H1 (cell line): ENCODE results near the gene ZGLP1. TPM values are rescaled to one million over a fixed set of nuclear protein-coding genes. Genes with fewer than 3 reads are reported as not detected.

Experiments used
- CTCF ChIA-PET: fragments of 300-600 bp; sonication (Branson Sonifier 250); formaldehyde crosslinking; loops from one replicate; lab custom pipeline; 2021; ENCODE audit not compliant: partially characterized antibody; lab: Charles Lee
- POLR2A ChIA-PET: fragments of 300-600 bp; sonication (Branson Sonifier 250); formaldehyde crosslinking; loops from one replicate; lab custom pipeline; 2021; ENCODE audit warnings: inconsistent platforms; ENCODE audit not compliant: partially characterized antibody; lab: Charles Lee
- DNase-seq, 2 experiments: peaks; one replicate each; pipeline versions ENCODE4 v3.0.0 to v3.0.0-alpha.2; 2010 to 2022; ENCODE audit warnings: low spot score in 2 of 2, low read depth in 1 of 2, mixed read lengths in 1 of 2
- FAIRE-seq: peaks from 2 replicates; lab custom pipeline; 2011; peaks lifted over from hg19 to GRCh38; lab: Jason Lieb, UNC
- H2AFZ ChIP-seq: 2 replicates; pipeline ENCODE4 v1.8.1; 2012; ENCODE audit warnings: low read length, inconsistent platforms
- H2AK5ac ChIP-seq: 2 replicates; pipeline ENCODE4 v1.6.1; 2013; ENCODE audit warnings: low read depth, low read length
- H2BK120ac ChIP-seq: replicated peaks from 2 replicates; pipeline ENCODE3; 2013; ENCODE audit warnings: low read depth, low read length, inconsistent platforms
- H2BK12ac ChIP-seq: 2 replicates; pipeline ENCODE4 v1.6.1; 2013; ENCODE audit warnings: low read depth, low read length
- H2BK15ac ChIP-seq: 2 replicates; pipeline ENCODE4 v1.6.1; 2013; ENCODE audit warnings: low read length
- H2BK20ac ChIP-seq: 2 replicates; pipeline ENCODE4 v1.6.1; 2013; ENCODE audit warnings: low read length
- H2BK5ac ChIP-seq: 2 replicates; pipeline ENCODE4 v1.6.1; 2013; ENCODE audit warnings: low read depth, low read length
- H3K14ac ChIP-seq: 2 replicates; pipeline ENCODE4 v1.6.1; 2013; ENCODE audit warnings: inconsistent platforms; ENCODE audit not compliant: insufficient read length
- H3K18ac ChIP-seq: 2 replicates; pipeline ENCODE4 v1.6.1; 2013; ENCODE audit warnings: low read length; ENCODE audit errors: extremely low read depth
- H3K23ac ChIP-seq: 2 replicates; pipeline ENCODE4 v1.6.1; 2013; ENCODE audit warnings: inconsistent platforms; ENCODE audit not compliant: insufficient read length
- H3K23me2 ChIP-seq: 2 replicates; pipeline ENCODE4 v1.6.1; 2013; ENCODE audit warnings: low read depth, low read length
- H3K27ac ChIP-seq: 2 replicates; pipeline ENCODE4 v1.6.1; 2011; ENCODE audit warnings: low read depth, low read length, inconsistent platforms
- H3K27me3 ChIP-seq, 4 experiments: replicated peaks in 1 of 4; 1 replicate in 1 of 4; 2 replicates in 3 of 4; pipeline versions ENCODE4 v1.6.1 to v1.8.1; 2011 to 2013; ENCODE audit warnings: low read length in 3 of 4, mild to moderate bottlenecking in 3 of 4, inconsistent platforms in 2 of 4, mixed read lengths in 2 of 4, moderate library complexity in 1 of 4; ENCODE audit not compliant: control insufficient read depth in 3 of 4, insufficient read depth in 3 of 4; ENCODE audit errors: extremely low read depth in 1 of 4
- H3K36me3 ChIP-seq, 4 experiments: 2 replicates each; pipeline versions ENCODE4 v1.6.1 to v1.8.1; 2011 to 2013; ENCODE audit warnings: mild to moderate bottlenecking in 4 of 4, low read length in 3 of 4, moderate library complexity in 2 of 4, control low read depth in 1 of 4, inconsistent platforms in 1 of 4; ENCODE audit not compliant: insufficient read depth in 4 of 4, control insufficient read depth in 2 of 4
- H3K4ac ChIP-seq: replicated peaks from 2 replicates; pipeline ENCODE3; 2013; ENCODE audit warnings: low read length, low read depth, mixed read lengths, inconsistent platforms; ENCODE audit not compliant: insufficient read length
- H3K4me1 ChIP-seq, 4 experiments: replicated peaks in 1 of 4; 1 replicate in 1 of 4; 2 replicates in 3 of 4; pipeline versions ENCODE4 v1.6.1 to v1.8.1; 2011 to 2013; ENCODE audit warnings: low read length in 3 of 4, inconsistent platforms in 2 of 4, mixed read lengths in 1 of 4; ENCODE audit not compliant: insufficient read depth in 4 of 4, control insufficient read depth in 3 of 4
- H3K4me2 ChIP-seq, 2 experiments: 2 replicates each; pipeline versions ENCODE4 v1.6.1 to v1.8.1; 2011 to 2013; ENCODE audit warnings: low read depth in 2 of 2, low read length in 2 of 2, control low read depth in 1 of 2, inconsistent platforms in 1 of 2, mild to moderate bottlenecking in 1 of 2; ENCODE audit not compliant: insufficient read depth in 1 of 2
- H3K4me3 ChIP-seq, 4 experiments: fragments of 200-600, 300-600 bp in 1 of 4; sonication (generic), shearing (Covaris generic), sonication (Bioruptor Twin) in 1 of 4; 2 replicates each; pipeline versions ENCODE4 v1.5.1 to v1.8.1; 2011 to 2016; ENCODE audit warnings: low read length in 4 of 4, low read depth in 3 of 4, control low read depth in 2 of 4, inconsistent platforms in 2 of 4, mild to moderate bottlenecking in 2 of 4, mixed read lengths in 1 of 4, moderate library complexity in 1 of 4; ENCODE audit not compliant: insufficient read depth in 2 of 4; ENCODE audit errors: extremely low read depth in 1 of 4
- H3K56ac ChIP-seq: replicated peaks from 2 replicates; pipeline ENCODE3; 2013; ENCODE audit warnings: low read depth, mild to moderate bottlenecking, mixed read lengths, low read length, inconsistent platforms; ENCODE audit not compliant: insufficient read length
- H3K79me1 ChIP-seq: 2 replicates; pipeline ENCODE4 v1.6.1; 2013; ENCODE audit warnings: low read depth, low read length, control low read depth
- H3K79me2 ChIP-seq, 2 experiments: 2 replicates each; pipeline versions ENCODE4 v1.6.1 to v1.8.1; 2012 to 2013; ENCODE audit warnings: low read length in 2 of 2, mild to moderate bottlenecking in 2 of 2, inconsistent platforms in 1 of 2; ENCODE audit not compliant: insufficient read depth in 2 of 2, control insufficient read depth in 1 of 2
- H3K9ac ChIP-seq, 4 experiments: replicated peaks in 1 of 4; 1 replicate in 1 of 4; 2 replicates in 3 of 4; pipeline versions ENCODE4 v1.6.1 to v1.8.1; 2011 to 2013; ENCODE audit warnings: low read depth in 3 of 4, low read length in 3 of 4, control low read depth in 2 of 4, mild to moderate bottlenecking in 2 of 4, moderate library complexity in 2 of 4, inconsistent platforms in 1 of 4; ENCODE audit errors: extremely low read depth in 1 of 4
- H3K9me3 ChIP-seq, 2 experiments: 2 replicates each; pipeline versions ENCODE4 v1.6.1 to v1.8.1; 2012 to 2013; ENCODE audit warnings: mild to moderate bottlenecking in 2 of 2, moderate library complexity in 2 of 2, control low read depth in 1 of 2, inconsistent platforms in 1 of 2, low read depth in 1 of 2, low read length in 1 of 2, mixed read lengths in 1 of 2; ENCODE audit not compliant: insufficient read depth in 2 of 2
- H4K20me1 ChIP-seq, 2 experiments: replicated peaks in 1 of 2; 2 replicates each; pipeline versions ENCODE3 to v1.8.1; 2011 to 2013; ENCODE audit warnings: inconsistent platforms in 2 of 2, low read length in 2 of 2, mild to moderate bottlenecking in 1 of 2; ENCODE audit not compliant: insufficient read depth in 2 of 2, control insufficient read depth in 1 of 2
- H4K5ac ChIP-seq: 2 replicates; pipeline ENCODE4 v1.6.1; 2013; ENCODE audit warnings: low read length, low read depth, mixed read lengths, inconsistent platforms; ENCODE audit not compliant: insufficient read length
- H4K8ac ChIP-seq: 2 replicates; pipeline ENCODE4 v1.8.0; 2013; ENCODE audit warnings: mild to moderate bottlenecking, moderate library complexity, low read length, inconsistent platforms; ENCODE audit not compliant: insufficient read depth; ENCODE audit errors: extremely low read depth
- H4K91ac ChIP-seq: replicated peaks from 2 replicates; pipeline ENCODE3; 2013; ENCODE audit warnings: low read length, mixed read lengths, inconsistent platforms; ENCODE audit not compliant: insufficient read length
- CHD1 ChIP-seq: IDR thresholded peaks from 2 replicates; pipeline ENCODE4 v1.6.1; 2012; ENCODE audit warnings: low read depth, low read length, improper control_type of control experiment
- CHD2 ChIP-seq: IDR thresholded peaks from 2 replicates; pipeline ENCODE4 v1.6.1; 2012; ENCODE audit warnings: low read length, improper control_type of control experiment
- NRF1 ChIP-seq: IDR thresholded peaks from 2 replicates; pipeline ENCODE4 v1.6.1; 2011; ENCODE audit warnings: mild to moderate bottlenecking, low read depth, low read length, improper control_type of control experiment
- SP4 ChIP-seq: IDR thresholded peaks from 2 replicates; pipeline ENCODE4 v1.6.1; 2012; ENCODE audit warnings: low read length, inconsistent platforms
- WGBS, 2 experiments: shearing (Covaris generic) in 1 of 2; methylation state at CpG; one replicate each; pipeline versions ENCODE4 v1.1.6 to v1.1.7; 2013 to 2015; ENCODE audit warnings: low lambda C conversion rate in 2 of 2, mixed read lengths in 2 of 2, inconsistent platforms in 1 of 2, low coverage in 1 of 2, missing lambda C conversion rate in 1 of 2; ENCODE audit not compliant: insufficient replicate concordance in 2 of 2, insufficient coverage in 1 of 2, insufficient read length in 1 of 2; ENCODE audit errors: extremely low coverage in 1 of 2, missing lambda C conversion rate in 1 of 2; 5-methylcytosine and 5-hydroxymethylcytosine counted together
- polyA plus RNA-seq, 7 experiments: library from polyadenylated mRNA; depleted of rRNA in 3 of 7; stranded (reverse) in 5 of 7; unstranded in 2 of 7; fragments of >200 nt in 5 of 7; fragments of 200-250 nt in 2 of 7; gene quantifications; 1 replicate in 5 of 7; 2 replicates in 1 of 7; 4 replicates in 1 of 7; pipeline versions ENCODE4 v1.2.1 to v1.2.3, GENCODE V29; 2011 to 2013; ENCODE audit warnings: missing spikeins in 2 of 7, mixed read lengths in 2 of 7
- total RNA-seq: library from RNA; stranded (reverse); fragmentation: NEBNext Ultra II Directional; extraction: Animal tissue kit (Norgen Biotek cat#: 25700); gene quantifications from 2 replicates; pipeline ENCODE4 v1.2.1, GENCODE V29; 2021

The ZGLP1 gene
- total and polyA plus RNA-seq, 2 of the 8 experiments (the other 6 are each of a cell fraction or from before 2014, with no cell fraction given), result 4.2 to 5.1 TPM

DNA sequence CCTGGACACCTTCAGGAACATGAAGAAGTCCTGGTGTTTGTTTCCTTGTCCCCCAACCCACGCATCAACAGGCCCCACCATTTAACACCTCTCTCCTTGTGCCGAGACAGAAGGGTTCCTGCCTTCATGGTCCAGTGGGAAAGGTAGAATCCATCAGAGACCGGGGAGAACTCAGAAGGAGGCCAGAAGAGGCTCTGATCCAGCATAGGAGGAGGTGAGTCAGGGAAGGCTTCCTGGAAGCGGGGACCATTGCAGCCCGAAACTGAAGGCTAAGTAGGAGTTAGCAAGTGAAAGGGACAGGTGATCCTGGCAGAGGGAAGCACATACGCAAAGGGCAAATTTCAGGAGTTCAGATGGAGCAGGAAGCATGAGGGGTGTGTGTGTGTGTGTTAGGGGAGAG is 29.3 kb upstream of the ZGLP1 start:
- H4K91ac ChIP-seq, result peak overlapping the region; percentile 60
- DNase-seq, result no peak
- H3K4me2 ChIP-seq, result peak overlapping the region in 1 of 2 experiments; percentile 15; a peak in 1 of 4 replicates
- H3K9me3 ChIP-seq, result no peaks in the 10 kb centered on the region
- peaks cover 0 to 16% (median 9%) of the 10 kb centered on the region in 4 experiments; a peak in 6 of 7 replicates for H3K4me1 ChIP-seq
- peak overlapping the region; percentile 69 for H2AFZ ChIP-seq
- no peak overlapping the region for H3K23ac ChIP-seq
- H2AK5ac ChIP-seq, result peak overlapping the region; percentile 60; the same call in 1 of the 2 replicates
- H3K23me2 ChIP-seq, result peaks cover 10% of the 10 kb centered on the region
- H3K79me2 ChIP-seq, result no peaks in the 10 kb centered on the region
- H3K4me3 ChIP-seq, result no peak overlapping the region
- peaks cover 0 to 3% (median 0%) of the 10 kb centered on the region in 4 experiments; a peak in 2 of 7 replicates for H3K27me3 ChIP-seq
- TF ChIP-seq NRF1 (no peak), CHD1 (no peak), CHD2 (no peak), SP4 (no peak)
- H3K18ac ChIP-seq, result peak overlapping the region; percentile 75; the same call in 1 of the 2 replicates
- peaks cover 0 to 4% of the 10 kb centered on the region in 2 experiments for H4K20me1 ChIP-seq
- no peak overlapping the region for H3K27ac ChIP-seq
- H3K14ac ChIP-seq, result no peak overlapping the region
- H2BK5ac ChIP-seq, result peak overlapping the region; percentile 74; the same call in 1 of the 2 replicates
- no peak overlapping the region for H4K5ac ChIP-seq
- ChIA-PET POLR2A (interaction anchor here (1.3 to 1.4 kb wide), 2 partner anchors 9 to 16 kb away, joined by 3 to 6 read pairs; no protein-coding TSS in a partner anchor), CTCF (interaction anchor here (1.3 kb wide), 1 partner anchor 12 kb away, joined by 4 read pairs; no protein-coding TSS in a partner anchor)
- no peaks in the 10 kb centered on the region; a peak in 1 of 8 replicates for H3K36me3 ChIP-seq
- peak overlapping the region; percentile 92; the same call in 1 of the 2 replicates for H2BK12ac ChIP-seq
- no peak overlapping the region for H3K56ac ChIP-seq
- no peak overlapping the region for H4K8ac ChIP-seq
- H2BK15ac ChIP-seq, result 0 out of 2 replicates have a peak overlapping the region, but pooled peaks have one; percentile 7
- FAIRE-seq, result no peak
- 86% methylated on average over 6 of the region's 6 CpGs; no CpG with 5 or more reads in 1 of the 2 experiments for WGBS, 2 experiments
- no peak overlapping the region for H3K9ac ChIP-seq
- H2BK120ac ChIP-seq, result no peak overlapping the region
- peak overlapping the region; percentile 49; the same call in 1 of the 2 replicates for H2BK20ac ChIP-seq
- H3K4ac ChIP-seq, result peak overlapping the region; percentile 22
- H3K79me1 ChIP-seq, result no peaks in the 10 kb centered on the region; the same call in 1 of the 2 replicates
